ENCODE data around the gene PACS1. TPM values are rescaled to one million over a fixed set of nuclear protein-coding genes. Genes with fewer than 3 reads are reported as not detected.

Gene PACS1
- polyA plus RNA-seq, 1 donor (not counting 4 experiments of a cell fraction or from before 2014, with no cell fraction given) = 14.9 TPM

- no peaks in the 10 kb centered on the region for H4K20me1 ChIP-seq (ENCODE audit: control insufficient read depth, extremely low read depth, insufficient read depth, low read length)
- TF ChIP-seq CTCF (optimal IDR thresholded peaks at IDR 0.05 in 1 of 3, IDR thresholded peaks at IDR 0.05 in 1 of 3, conservative IDR thresholded peaks at IDR 0.05 in 1 of 3; ENCODE audit: extremely low read depth in 1 of 3, insufficient read depth in 2 of 3, low read length in 3 of 3) (no peak), EZH2 (IDR thresholded peaks at IDR 0.05; ENCODE audit: low read length) (no peak)
- FAIRE-seq = no peak
- no peaks in the 10 kb centered on the region for H3K79me2 ChIP-seq (ENCODE audit: control insufficient read depth, insufficient read depth, low read length)
- no peak overlapping the region for H3K4me3 ChIP-seq (ENCODE audit: control insufficient read depth in 2 of 3, extremely low read depth in 1 of 3, insufficient read depth in 2 of 3, low read depth in 1 of 3, low read length in 3 of 3)
- no peak overlapping the region for H3K4me2 ChIP-seq (ENCODE audit: control insufficient read depth, extremely low read depth, insufficient read depth, low read depth, low read length)
- peaks cover 19 to 21% of the 10 kb centered on the region in 2 experiments for H3K36me3 ChIP-seq (ENCODE audit: control insufficient read depth in 2 of 2, extremely low read depth in 1 of 2, insufficient read depth in 2 of 2, low read length in 2 of 2)
- no peaks in the 10 kb centered on the region for H3K27me3 ChIP-seq (ENCODE audit: control insufficient read depth, extremely low read depth, insufficient read depth, low read length)
- no peaks in the 10 kb centered on the region for H3K4me1 ChIP-seq (ENCODE audit: control insufficient read depth, extremely low read depth, insufficient read depth, low read length)
- DNase-seq (ENCODE audit: low read depth, low spot score) = no peak
- no peak overlapping the region for H3K9ac ChIP-seq (ENCODE audit: control insufficient read depth, extremely low read depth, insufficient read depth, low read length)
- dilution Hi-C loops (cut with MboI; ENCODE audit: extremely low pct_ligation_motif_present, low sequenced_read_pairs) = no loop called here
- no peaks in the 10 kb centered on the region for H3K9me3 ChIP-seq (ENCODE audit: control insufficient read depth, low read depth, low read length)
- no peak overlapping the region for H2AFZ ChIP-seq (ENCODE audit: control insufficient read depth, low read length)
- no peak overlapping the region for H3K27ac ChIP-seq (ENCODE audit: control insufficient read depth, insufficient read depth, low read length)
- H3K9me1 ChIP-seq (ENCODE audit: control insufficient read depth, extremely low read depth, insufficient read depth, low read length) = no peaks in the 10 kb centered on the region
Measured at GRCh38 chr11:66224226-66224855, 154.3 kb downstream of the PACS1 start.

- H3K4me2 ChIP-seq (ENCODE audit: control insufficient read depth, extremely low read depth, insufficient read depth, low read depth, low read length) = no peak overlapping the region
- H3K9me3 ChIP-seq (ENCODE audit: control insufficient read depth, low read depth, low read length) = no peaks in the 10 kb centered on the region
- H3K9ac ChIP-seq (ENCODE audit: control insufficient read depth, extremely low read depth, insufficient read depth, low read length) = no peak overlapping the region
- FAIRE-seq (no peak), DNase-seq (ENCODE audit: low read depth, low spot score) (no peak)
- no peaks in the 10 kb centered on the region for H3K4me1 ChIP-seq (ENCODE audit: control insufficient read depth, extremely low read depth, insufficient read depth, low read length)
- H3K27me3 ChIP-seq (ENCODE audit: control insufficient read depth, extremely low read depth, insufficient read depth, low read length) = no peaks in the 10 kb centered on the region
- H3K36me3 ChIP-seq (ENCODE audit: control insufficient read depth in 2 of 2, extremely low read depth in 1 of 2, insufficient read depth in 2 of 2, low read length in 2 of 2) = peaks cover 14 to 17% of the 10 kb centered on the region in 2 experiments
- no peak overlapping the region for H2AFZ ChIP-seq (ENCODE audit: control insufficient read depth, low read length)
- H3K27ac ChIP-seq (ENCODE audit: control insufficient read depth, insufficient read depth, low read length) = no peak overlapping the region
- dilution Hi-C loops (cut with MboI; ENCODE audit: extremely low pct_ligation_motif_present, low sequenced_read_pairs) = no loop called here
- TF ChIP-seq CTCF (optimal IDR thresholded peaks at IDR 0.05 in 1 of 3, IDR thresholded peaks at IDR 0.05 in 1 of 3, conservative IDR thresholded peaks at IDR 0.05 in 1 of 3; ENCODE audit: extremely low read depth in 1 of 3, insufficient read depth in 2 of 3, low read length in 3 of 3) = no peak
- TF ChIP-seq EZH2 (IDR thresholded peaks at IDR 0.05; ENCODE audit: low read length) = no peak
- no peaks in the 10 kb centered on the region for H4K20me1 ChIP-seq (ENCODE audit: control insufficient read depth, extremely low read depth, insufficient read depth, low read length)
- H3K4me3 ChIP-seq (ENCODE audit: control insufficient read depth in 2 of 3, extremely low read depth in 1 of 3, insufficient read depth in 2 of 3, low read depth in 1 of 3, low read length in 3 of 3) = no peak overlapping the region
- no peaks in the 10 kb centered on the region for H3K9me1 ChIP-seq (ENCODE audit: control insufficient read depth, extremely low read depth, insufficient read depth, low read length)
- H3K79me2 ChIP-seq (ENCODE audit: control insufficient read depth, insufficient read depth, low read length) = no peaks in the 10 kb centered on the region
Measured at GRCh38 chr11:66225066-66225465, 155.0 kb downstream of the PACS1 start.
